Endothelial cell of umbilical vein (primary cell): ENCODE results near the gene AKR1C4.
A peak's percentile ranks its signal among the peaks of the same experiment; 100 is the strongest.
"Not testable (repeated sequence)": the region's sequence is repeated elsewhere in the genome, so short reads cannot be mapped to it uniquely, and the experiment has no call there.

Source experiments
- CTCF ChIP-seq, 2 donors: IDR thresholded peaks; 1 replicate in 1 of 2; 2 replicates in 1 of 2; pipeline ENCODE4 v1.5.1; 2011; ENCODE audit warnings: low read length in 2 of 2, mild to moderate bottlenecking in 2 of 2, moderate library complexity in 2 of 2, control low read depth in 1 of 2, inconsistent platforms in 1 of 2, low read depth in 1 of 2; ENCODE audit not compliant: insufficient read depth in 1 of 2; ENCODE audit errors: extremely low read depth in 1 of 2
- EZH2 ChIP-seq: IDR thresholded peaks from 2 replicates; pipeline ENCODE4 v1.6.1; 2012; ENCODE audit warnings: borderline replicate concordance, low read depth, mild to moderate bottlenecking, moderate library complexity, low read length, inconsistent platforms; ENCODE audit not compliant: severe bottlenecking
- JUN ChIP-seq: IDR thresholded peaks from 2 replicates; pipeline ENCODE4 v1.6.1; 2011; ENCODE audit warnings: borderline replicate concordance, low read depth; ENCODE audit not compliant: insufficient read length, insufficient read depth
- POLR2A ChIP-seq: IDR thresholded peaks from 2 replicates; pipeline ENCODE4 v1.6.1; 2012; ENCODE audit warnings: low read depth, mild to moderate bottlenecking, control low read depth, low read length
- POLR2AphosphoS5 ChIP-seq: IDR thresholded peaks from 2 replicates; pipeline ENCODE4 v1.6.1; 2012; ENCODE audit warnings: low read depth, mild to moderate bottlenecking, control low read depth, low read length, moderate library complexity; ENCODE audit not compliant: insufficient read depth

GRCh38 chr10:5210261-5210660 is 13.6 kb downstream of the AKR1C4 start:
- TF ChIP-seq EZH2, JUN, POLR2A, POLR2AphosphoS5: not testable (repeated sequence)
- TF ChIP-seq CTCF (IDR thresholded peaks at IDR 0.05; ENCODE audit: extremely low read depth in 1 of 2, insufficient read depth in 1 of 2, low read depth in 1 of 2, low read length in 2 of 2): peak in 1 of 2 donors; percentile 15
